Suprapubic skin (tissue), 4 donors: ENCODE results near the gene CNIH2.

Experiments
- POLR2A ChIP-seq, 2 donors: fragments of 450-650 bp; IDR thresholded peaks; one replicate each; pipeline ENCODE4 v1.6.1; 2017; ENCODE audit warnings: antibody characterized with exemption in 2 of 2, mild to moderate bottlenecking in 2 of 2, moderate library complexity in 2 of 2
- POLR2AphosphoS5 ChIP-seq, 3 donors: sonication (generic); formaldehyde crosslinking; IDR thresholded peaks; one replicate each; pipeline ENCODE4 v1.6.1; 2017; ENCODE audit warnings: antibody characterized with exemption in 3 of 3
- TF ChIP-seq, protein P1 (sequence below), 2 donors: fragments of 200-600 bp in 1 of 2; fragments of 450-650 bp in 1 of 2; sonication (generic) in 1 of 2; IDR thresholded peaks; one replicate each; pipeline ENCODE4 v1.5.1; 2016 to 2019; ENCODE audit warnings: antibody characterized with exemption in 2 of 2, mild to moderate bottlenecking in 1 of 2, moderate library complexity in 1 of 2

DNA sequence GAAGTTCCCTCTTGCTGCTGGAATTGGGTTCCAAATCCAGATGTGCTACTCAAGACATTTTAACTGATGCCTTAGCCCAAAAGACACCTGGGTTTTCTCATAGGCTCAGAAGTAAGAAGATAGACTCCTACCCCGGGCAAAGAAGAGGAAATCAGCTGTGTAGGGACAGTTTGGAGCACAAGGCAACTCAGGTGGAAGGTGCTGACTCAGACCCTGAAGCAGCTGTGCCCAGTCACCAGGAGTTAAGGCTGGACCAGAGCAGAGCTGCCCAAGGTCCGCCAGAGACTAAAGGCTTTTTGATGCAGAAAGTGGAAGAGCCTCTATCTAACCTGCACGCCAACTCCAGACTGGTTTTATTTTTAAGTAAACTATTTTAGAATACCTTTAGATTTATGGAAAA, 30.2 kb upstream of the CNIH2 start:
- TF ChIP-seq, protein P1, sequence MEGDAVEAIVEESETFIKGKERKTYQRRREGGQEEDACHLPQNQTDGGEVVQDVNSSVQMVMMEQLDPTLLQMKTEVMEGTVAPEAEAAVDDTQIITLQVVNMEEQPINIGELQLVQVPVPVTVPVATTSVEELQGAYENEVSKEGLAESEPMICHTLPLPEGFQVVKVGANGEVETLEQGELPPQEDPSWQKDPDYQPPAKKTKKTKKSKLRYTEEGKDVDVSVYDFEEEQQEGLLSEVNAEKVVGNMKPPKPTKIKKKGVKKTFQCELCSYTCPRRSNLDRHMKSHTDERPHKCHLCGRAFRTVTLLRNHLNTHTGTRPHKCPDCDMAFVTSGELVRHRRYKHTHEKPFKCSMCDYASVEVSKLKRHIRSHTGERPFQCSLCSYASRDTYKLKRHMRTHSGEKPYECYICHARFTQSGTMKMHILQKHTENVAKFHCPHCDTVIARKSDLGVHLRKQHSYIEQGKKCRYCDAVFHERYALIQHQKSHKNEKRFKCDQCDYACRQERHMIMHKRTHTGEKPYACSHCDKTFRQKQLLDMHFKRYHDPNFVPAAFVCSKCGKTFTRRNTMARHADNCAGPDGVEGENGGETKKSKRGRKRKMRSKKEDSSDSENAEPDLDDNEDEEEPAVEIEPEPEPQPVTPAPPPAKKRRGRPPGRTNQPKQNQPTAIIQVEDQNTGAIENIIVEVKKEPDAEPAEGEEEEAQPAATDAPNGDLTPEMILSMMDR (IDR thresholded peaks at IDR 0.05), result no peak
- no peak for TF ChIP-seq POLR2AphosphoS5 (IDR thresholded peaks at IDR 0.05)
- no peak for TF ChIP-seq POLR2A (IDR thresholded peaks at IDR 0.05)
